Muscle of arm (tissue), 12 donors: Measurements from ENCODE around the gene BRD7. TPM values are rescaled to one million over a fixed set of nuclear protein-coding genes. Genes with fewer than 3 reads are reported as not detected.

Experiments
- DNase-seq: peaks from one replicate; pipeline ENCODE4 v3.0.0-alpha.2; 2013
- polyA plus RNA-seq, 12 donors: library from polyadenylated mRNA; unstranded; fragments of 120-200 nt; gene quantifications; one replicate each; pipeline ENCODE4 v1.2.1, GENCODE V29; 2013; ENCODE audit not compliant: insufficient read length in 12 of 12

BRD7 gene
- polyA plus RNA-seq, 12 donors, result 59.8 to 80.7 (median 77.5) TPM; not detected in 1

GRCh38 chr16:50324345-50324744, 44.4 kb downstream of the BRD7 start:
- no peak for DNase-seq

GRCh38 chr16:50323335-50324011, 45.3 kb downstream of the BRD7 start:
- no peak for DNase-seq

- DNase-seq, result no peak
Measured at GRCh38 chr16:50322333-50322732, 46.5 kb downstream of the BRD7 start.

- no peak for DNase-seq
Measured at GRCh38 chr16:50320310-50320709, 48.5 kb downstream of the BRD7 start.

- DNase-seq, result no peak
Measured at GRCh38 chr16:50318796-50319578, 49.8 kb downstream of the BRD7 start.

- no peak for DNase-seq
Measured at GRCh38 chr16:50316848-50317630, 51.7 kb downstream of the BRD7 start.

GRCh38 chr16:50316102-50316847, 52.5 kb downstream of the BRD7 start:
- no peak for DNase-seq

GRCh38 chr16:50315346-50315997, 53.3 kb downstream of the BRD7 start:
- no peak for DNase-seq

GRCh38 chr16:50314665-50315064, 54.1 kb downstream of the BRD7 start:
- DNase-seq, result no peak

GRCh38 chr16:50313596-50314478, 55.0 kb downstream of the BRD7 start:
- no peak for DNase-seq

GRCh38 chr16:50311891-50312501, 56.8 kb downstream of the BRD7 start:
- no peak for DNase-seq

GRCh38 chr16:50311134-50311528, 57.7 kb downstream of the BRD7 start:
- DNase-seq, result no peak

- DNase-seq, result no peak
Measured at GRCh38 chr16:50310308-50311133, 58.3 kb downstream of the BRD7 start.

- no peak for DNase-seq
Measured at GRCh38 chr16:50309527-50310307, 59.1 kb downstream of the BRD7 start.

GRCh38 chr16:50309156-50309526, 59.6 kb downstream of the BRD7 start:
- no peak for DNase-seq

GRCh38 chr16:50308237-50308965, 60.4 kb downstream of the BRD7 start:
- no peak for DNase-seq

- no peak for DNase-seq
Measured at GRCh38 chr16:50306287-50306686, 62.5 kb downstream of the BRD7 start.
